Lung (tissue), 12 donors: ENCODE measurements around the gene SLAIN1. TPM values are rescaled to one million over a fixed set of nuclear protein-coding genes. Genes with fewer than 3 reads are reported as not detected.

Experiments
- ATAC-seq: fragments of 200-7000 bp; cut with Tn5 transposase; one replicate; pipeline ENCODE4 v1.9.1; 2020; ENCODE audit warnings: moderate number of reproducible peaks; ENCODE audit not compliant: insufficient read depth, low FRiP score
- DNase-seq, 3 donors: peaks; one replicate each; pipeline ENCODE4 v3.0.0-alpha.2; 2013 to 2017
- H3K27ac ChIP-seq, 2 donors: one replicate each; pipeline ENCODE4 v1.5.1; 2013; ENCODE audit warnings: mild to moderate bottlenecking in 2 of 2, moderate library complexity in 2 of 2, control low read depth in 1 of 2, inconsistent platforms in 1 of 2, low read depth in 1 of 2, low read length in 1 of 2
- H3K27me3 ChIP-seq, 3 donors: one replicate each; pipeline ENCODE4 v1.5.1; 2013; ENCODE audit warnings: low read length in 2 of 3; ENCODE audit not compliant: control insufficient read depth in 3 of 3, insufficient read depth in 3 of 3
- H3K36me3 ChIP-seq, 4 donors: one replicate each; pipeline ENCODE4 v1.5.1; 2013; ENCODE audit warnings: low read length in 4 of 4, mild to moderate bottlenecking in 1 of 4, moderate library complexity in 1 of 4; ENCODE audit not compliant: control insufficient read depth in 4 of 4, insufficient read depth in 4 of 4
- H3K4me1 ChIP-seq, 5 donors: one replicate each; pipeline ENCODE4 v1.5.1; 2013; ENCODE audit warnings: low read length in 5 of 5, mild to moderate bottlenecking in 2 of 5, moderate library complexity in 1 of 5; ENCODE audit not compliant: control insufficient read depth in 5 of 5, insufficient read depth in 5 of 5
- H3K4me3 ChIP-seq: one replicate; pipeline ENCODE4 v1.5.1; 2013; ENCODE audit warnings: mild to moderate bottlenecking, control low read depth, moderate library complexity
- H3K9ac ChIP-seq, 2 donors: one replicate each; pipeline ENCODE4 v1.5.1; 2013; ENCODE audit warnings: low read length in 2 of 2, control low read depth in 1 of 2; ENCODE audit not compliant: insufficient read depth in 1 of 2
- H3K9me3 ChIP-seq, 4 donors: one replicate each; pipeline ENCODE4 v1.5.1; 2013; ENCODE audit warnings: low read length in 3 of 4, mild to moderate bottlenecking in 1 of 4, moderate library complexity in 1 of 4; ENCODE audit not compliant: control insufficient read depth in 4 of 4, insufficient read depth in 3 of 4
- WGBS, 2 donors: extraction: QIAGEN DNeasy Blood & Tissue Kit; methylation state at CpG; one replicate each; pipeline ENCODE4 v1.1.7; 2013; 5-methylcytosine and 5-hydroxymethylcytosine counted together
- polyA plus RNA-seq, 2 donors: library from polyadenylated mRNA; stranded (reverse); fragments of 200-250 nt; gene quantifications; one replicate each; pipeline ENCODE4 v1.2.1, GENCODE V29; 2013
- total RNA-seq, 2 donors: library from RNA; depleted of rRNA in 1 of 2; stranded (reverse); fragments of >200 nt in 1 of 2; gene quantifications; one replicate each; pipeline ENCODE4 v1.2.1, GENCODE V29; 2014 to 2021
- TF ChIP-seq, protein P1 (sequence below): IDR thresholded peaks from 2 replicates; pipeline ENCODE4 v1.5.1; 2012; ENCODE audit warnings: mild to moderate bottlenecking; ENCODE audit errors: control extremely low read depth, extremely low read depth
- donor health status: control.
- donor health status: control.
- donor health status: Bipolar disorder and iron deficiency.
- donor health status: healthy.
- donor health status: DM: yes; HTN: yes; CAD: no.

SLAIN1 gene
- total and polyA plus RNA-seq, 4 donors = 7.6 to 44.7 (median 12.4) TPM

DNA sequence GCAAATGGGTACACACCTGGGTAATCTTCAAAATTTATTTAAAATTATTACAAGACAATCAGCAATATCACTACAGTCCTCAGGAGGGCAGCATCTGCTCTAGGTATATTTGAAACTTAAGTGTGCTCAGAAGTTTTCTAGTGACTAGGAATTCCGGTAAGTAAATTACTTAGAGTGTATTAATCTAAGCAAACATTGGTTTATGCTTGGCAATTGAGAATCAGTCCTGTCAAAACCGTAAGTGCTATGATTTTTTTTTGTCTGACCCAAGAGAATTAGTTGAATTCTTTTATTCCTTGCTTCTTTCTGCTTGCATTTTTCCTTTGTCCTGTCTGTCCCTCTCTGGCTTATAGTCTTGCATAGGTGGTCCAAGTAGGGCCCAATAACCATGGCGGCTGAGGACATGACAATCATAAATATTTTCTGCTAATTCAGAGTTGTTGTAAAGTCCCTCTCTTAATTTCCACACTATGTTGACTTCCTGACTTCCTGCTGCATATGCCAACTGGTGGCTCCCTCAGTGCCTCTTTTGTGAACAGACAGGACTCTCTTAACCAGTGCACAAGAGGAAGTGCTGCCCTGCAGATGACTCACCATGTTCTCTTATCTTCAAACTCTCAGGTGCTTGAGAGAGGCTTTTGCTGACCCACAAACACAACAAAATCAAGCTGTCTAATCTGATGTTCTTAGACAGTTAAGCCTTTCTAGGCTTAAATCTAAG, 82.2 kb downstream of the SLAIN1 start:
- Histone ChIP-seq H3K4me3 (no peak overlapping the region), H3K9ac (no peak overlapping the region), H3K27me3 (no peaks in the 10 kb centered on the region), H3K27ac (peak overlapping the region in 1 of 2 donors; percentile 2), H3K36me3 (no peaks in the 10 kb centered on the region), H3K4me1 (peaks cover 0 to 15% (median 12%) of the 10 kb centered on the region in 5 donors), H3K9me3 (no peaks in the 10 kb centered on the region)
- peak; percentile 56 to 92 (median 89) for DNase-seq
- ATAC-seq = peak; percentile 83
- WGBS, 2 donors = 3 to 5% methylated on average over 3 of the region's 3 CpGs
- TF ChIP-seq, protein P1, sequence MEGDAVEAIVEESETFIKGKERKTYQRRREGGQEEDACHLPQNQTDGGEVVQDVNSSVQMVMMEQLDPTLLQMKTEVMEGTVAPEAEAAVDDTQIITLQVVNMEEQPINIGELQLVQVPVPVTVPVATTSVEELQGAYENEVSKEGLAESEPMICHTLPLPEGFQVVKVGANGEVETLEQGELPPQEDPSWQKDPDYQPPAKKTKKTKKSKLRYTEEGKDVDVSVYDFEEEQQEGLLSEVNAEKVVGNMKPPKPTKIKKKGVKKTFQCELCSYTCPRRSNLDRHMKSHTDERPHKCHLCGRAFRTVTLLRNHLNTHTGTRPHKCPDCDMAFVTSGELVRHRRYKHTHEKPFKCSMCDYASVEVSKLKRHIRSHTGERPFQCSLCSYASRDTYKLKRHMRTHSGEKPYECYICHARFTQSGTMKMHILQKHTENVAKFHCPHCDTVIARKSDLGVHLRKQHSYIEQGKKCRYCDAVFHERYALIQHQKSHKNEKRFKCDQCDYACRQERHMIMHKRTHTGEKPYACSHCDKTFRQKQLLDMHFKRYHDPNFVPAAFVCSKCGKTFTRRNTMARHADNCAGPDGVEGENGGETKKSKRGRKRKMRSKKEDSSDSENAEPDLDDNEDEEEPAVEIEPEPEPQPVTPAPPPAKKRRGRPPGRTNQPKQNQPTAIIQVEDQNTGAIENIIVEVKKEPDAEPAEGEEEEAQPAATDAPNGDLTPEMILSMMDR = peak; percentile 55

- no peaks in the 10 kb centered on the region for H3K27me3 ChIP-seq
- DNase-seq = peak; percentile 74 to 83 (median 82)
Measured at GRCh38 chr13:77781808-77782207, 84.3 kb downstream of the SLAIN1 start.

GRCh38 chr13:77784515-77784914, 87.0 kb downstream of the SLAIN1 start:
- H3K9ac ChIP-seq = no peak overlapping the region
- peaks cover 0 to 15% (median 12%) of the 10 kb centered on the region in 5 donors for H3K4me1 ChIP-seq
- TF ChIP-seq, protein P1 = no peak
- no peaks in the 10 kb centered on the region for H3K9me3 ChIP-seq
- H3K36me3 ChIP-seq = no peaks in the 10 kb centered on the region
- DNase-seq (no peak), ATAC-seq (no peak)
- 63 to 70% methylated on average over 5 of the region's 5 CpGs for WGBS, 2 donors
- H3K27ac ChIP-seq = no peak overlapping the region
- H3K27me3 ChIP-seq = no peaks in the 10 kb centered on the region
- no peak overlapping the region for H3K4me3 ChIP-seq

More at GRCh38 chr13:77781808-77782207, 84.3 kb downstream of the SLAIN1 start:
- H3K4me1 ChIP-seq = peaks cover 0 to 15% (median 12%) of the 10 kb centered on the region in 5 donors
- TF ChIP-seq, protein P1 = no peak
- no peaks in the 10 kb centered on the region for H3K9me3 ChIP-seq
- no peak overlapping the region for H3K9ac ChIP-seq
- no peaks in the 10 kb centered on the region for H3K36me3 ChIP-seq
- ATAC-seq = no peak
- H3K4me3 ChIP-seq = no peak overlapping the region
- H3K27ac ChIP-seq = no peak overlapping the region
